WI38 (cell line): ENCODE data around the gene SLFN14.

Source experiments
- H3K4me3 ChIP-seq: 2 replicates; pipeline ENCODE4 v1.5.1; 2011; ENCODE audit warnings: low read depth, mild to moderate bottlenecking, control low read depth, low read length
- TF ChIP-seq, protein P1 (sequence below): IDR thresholded peaks from 2 replicates; pipeline ENCODE4 v1.5.1; 2012; ENCODE audit warnings: low read depth, mild to moderate bottlenecking, control low read depth, low read length

SLFN14 gene

DNA sequence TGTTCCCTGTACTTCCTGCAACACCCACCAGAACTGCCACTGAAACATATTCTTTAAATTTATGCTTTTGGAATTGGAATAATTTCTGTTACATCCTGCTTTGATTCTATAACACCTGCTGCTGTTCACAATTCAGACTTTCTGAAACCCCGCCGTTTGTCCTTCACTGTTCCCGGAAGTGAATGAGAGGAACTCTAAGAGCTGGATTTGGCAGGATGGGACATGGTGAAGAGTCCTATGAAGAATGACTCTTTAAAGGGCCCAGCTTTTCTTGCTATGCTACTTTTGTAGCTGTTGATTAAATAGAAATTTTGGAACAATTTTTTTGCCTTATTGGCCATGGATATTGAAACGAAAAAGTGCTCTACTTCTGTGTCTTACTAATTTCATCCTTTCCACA is 35.5 kb upstream of the SLFN14 start:
- no peak overlapping the region for H3K4me3 ChIP-seq
- TF ChIP-seq, protein P1, sequence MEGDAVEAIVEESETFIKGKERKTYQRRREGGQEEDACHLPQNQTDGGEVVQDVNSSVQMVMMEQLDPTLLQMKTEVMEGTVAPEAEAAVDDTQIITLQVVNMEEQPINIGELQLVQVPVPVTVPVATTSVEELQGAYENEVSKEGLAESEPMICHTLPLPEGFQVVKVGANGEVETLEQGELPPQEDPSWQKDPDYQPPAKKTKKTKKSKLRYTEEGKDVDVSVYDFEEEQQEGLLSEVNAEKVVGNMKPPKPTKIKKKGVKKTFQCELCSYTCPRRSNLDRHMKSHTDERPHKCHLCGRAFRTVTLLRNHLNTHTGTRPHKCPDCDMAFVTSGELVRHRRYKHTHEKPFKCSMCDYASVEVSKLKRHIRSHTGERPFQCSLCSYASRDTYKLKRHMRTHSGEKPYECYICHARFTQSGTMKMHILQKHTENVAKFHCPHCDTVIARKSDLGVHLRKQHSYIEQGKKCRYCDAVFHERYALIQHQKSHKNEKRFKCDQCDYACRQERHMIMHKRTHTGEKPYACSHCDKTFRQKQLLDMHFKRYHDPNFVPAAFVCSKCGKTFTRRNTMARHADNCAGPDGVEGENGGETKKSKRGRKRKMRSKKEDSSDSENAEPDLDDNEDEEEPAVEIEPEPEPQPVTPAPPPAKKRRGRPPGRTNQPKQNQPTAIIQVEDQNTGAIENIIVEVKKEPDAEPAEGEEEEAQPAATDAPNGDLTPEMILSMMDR = no peak

DNA sequence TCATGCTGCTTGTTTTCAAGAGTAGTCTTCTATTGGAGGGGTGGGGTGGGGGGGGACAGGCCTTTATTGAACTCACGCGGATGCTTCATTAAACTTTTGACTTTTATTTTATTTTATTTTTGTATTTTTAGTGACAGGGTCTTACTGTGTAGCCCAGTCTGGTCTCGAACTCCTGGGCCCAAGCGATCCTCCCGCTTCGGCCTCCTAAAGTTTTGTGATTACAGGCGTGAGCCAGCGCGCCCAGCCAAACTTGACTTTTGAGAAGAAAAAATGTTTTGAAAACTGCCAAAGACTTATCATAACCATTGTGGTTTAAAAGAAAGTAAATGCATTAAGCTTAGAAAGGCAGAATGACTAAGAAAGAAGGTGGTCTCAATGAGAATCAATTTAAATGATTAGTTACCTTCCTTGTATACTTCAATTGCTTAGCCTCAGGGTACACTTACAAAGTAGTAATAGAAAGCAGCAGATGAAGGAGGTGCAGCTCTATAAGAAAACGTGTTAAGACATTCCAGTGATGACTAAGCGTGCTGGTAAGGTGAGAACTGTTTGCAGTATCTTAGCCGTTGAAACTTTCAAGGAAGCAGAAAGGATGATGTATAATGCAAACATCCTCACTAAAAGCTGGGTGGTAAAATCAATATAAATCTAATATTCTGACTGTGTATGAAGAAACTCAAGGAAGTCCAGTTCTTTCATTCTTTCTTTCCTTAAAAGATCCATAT is 27.7 kb upstream of the SLFN14 start:
- H3K4me3 ChIP-seq = peak overlapping the region; percentile 76

DNA sequence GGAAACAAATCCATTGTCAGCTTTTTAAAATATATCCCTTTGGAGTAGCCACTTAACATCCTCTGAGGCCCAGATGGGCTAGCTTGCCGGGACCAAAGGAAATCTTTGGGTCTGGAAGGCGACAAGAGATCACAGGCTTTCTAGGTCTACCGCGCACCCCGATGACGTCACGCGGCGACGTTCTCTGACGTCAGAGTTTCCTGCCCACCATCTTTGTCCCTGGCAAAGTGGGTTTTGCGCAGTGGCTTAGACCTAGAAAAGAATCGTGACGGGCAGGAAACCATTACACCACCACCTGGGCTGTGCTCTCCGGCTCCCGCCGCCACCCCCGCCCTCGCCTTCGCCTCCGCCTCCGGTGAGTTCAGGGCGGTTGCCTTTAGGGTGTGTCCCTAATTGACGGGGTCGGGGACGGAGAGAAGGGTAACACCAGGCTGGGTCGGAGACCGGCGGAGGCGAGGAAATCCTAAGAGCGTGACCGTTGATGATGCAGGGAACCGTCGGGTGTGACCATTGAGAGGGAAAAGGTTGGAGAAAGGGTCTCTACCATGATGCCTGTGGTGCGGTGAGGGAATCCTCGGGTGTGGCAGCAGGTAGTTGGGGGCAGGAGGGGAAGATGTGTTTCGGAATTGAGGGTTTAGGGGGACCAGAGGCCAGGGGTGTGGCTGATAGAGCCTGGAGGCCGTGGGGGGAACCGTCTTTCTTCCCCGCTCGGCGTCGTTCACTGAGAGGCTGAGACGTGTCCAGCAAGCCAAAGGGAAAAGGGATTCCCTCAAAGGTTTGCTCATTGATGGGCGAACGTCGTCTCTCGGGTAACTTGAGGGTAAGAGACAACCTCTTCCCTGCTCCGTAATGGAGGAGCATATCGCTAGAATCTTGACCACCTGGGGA is 26.7 kb upstream of the SLFN14 start, which contains the start of gene AP2B1:
AP2B1 (plus strand) TSS at position 249 of the 888 bp plus-strand sequence. CDS start 6,709 bp downstream, outside the sequence.
- TF ChIP-seq, protein P1 = no peak
- peak within 1 kb of the TSS; percentile 76 for H3K4me3 ChIP-seq

More for the DNA sequence above, 27.7 kb upstream of the SLFN14 start:
- TF ChIP-seq, protein P1 = no peak

DNA sequence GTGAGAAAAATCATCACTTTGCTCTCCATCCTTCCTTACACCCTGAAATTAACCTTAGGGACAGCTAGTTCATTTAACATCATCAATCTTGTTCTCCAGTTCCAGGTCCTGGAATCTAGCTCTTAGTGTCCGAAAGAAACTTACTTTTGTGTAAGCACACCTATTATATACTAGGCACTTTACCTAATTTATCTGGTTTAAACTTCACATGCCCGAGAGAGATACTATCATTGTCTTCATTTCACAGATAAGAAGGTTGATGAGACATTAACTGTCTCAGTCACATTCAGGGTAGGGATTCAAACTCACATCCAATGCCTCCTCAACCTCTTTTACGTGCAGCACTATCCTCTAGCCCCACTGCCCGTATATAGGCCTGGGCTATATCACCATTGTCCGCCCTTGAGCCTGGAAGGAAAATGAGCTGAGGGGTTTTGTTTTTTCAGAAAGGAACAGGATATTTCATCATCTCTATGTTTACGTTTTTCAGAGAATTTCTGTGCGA is 26.0 kb upstream of the SLFN14 start:
- TF ChIP-seq, protein P1 = no peak
- H3K4me3 ChIP-seq = peak overlapping the region; percentile 76

DNA sequence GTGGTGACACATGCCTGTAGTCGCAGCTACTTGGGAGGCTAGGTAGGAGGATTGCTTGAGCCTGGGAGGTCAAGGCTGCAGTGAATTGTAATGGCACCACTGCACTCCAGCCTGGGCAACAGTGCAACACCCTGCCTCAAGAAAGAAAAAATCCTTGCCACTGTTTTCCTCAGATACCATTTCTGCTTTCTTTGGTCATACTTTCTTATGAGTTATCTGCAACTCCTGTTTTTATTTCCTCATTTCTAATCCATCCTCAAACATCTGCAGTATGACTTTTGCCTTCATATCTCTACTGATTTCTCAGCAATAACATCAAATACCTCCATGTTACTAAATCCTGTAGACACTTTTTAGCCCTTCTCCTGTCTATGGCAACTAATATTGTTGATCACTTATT is 23.4 kb upstream of the SLFN14 start:
- no peak overlapping the region for H3K4me3 ChIP-seq
- TF ChIP-seq, protein P1 = no peak

DNA sequence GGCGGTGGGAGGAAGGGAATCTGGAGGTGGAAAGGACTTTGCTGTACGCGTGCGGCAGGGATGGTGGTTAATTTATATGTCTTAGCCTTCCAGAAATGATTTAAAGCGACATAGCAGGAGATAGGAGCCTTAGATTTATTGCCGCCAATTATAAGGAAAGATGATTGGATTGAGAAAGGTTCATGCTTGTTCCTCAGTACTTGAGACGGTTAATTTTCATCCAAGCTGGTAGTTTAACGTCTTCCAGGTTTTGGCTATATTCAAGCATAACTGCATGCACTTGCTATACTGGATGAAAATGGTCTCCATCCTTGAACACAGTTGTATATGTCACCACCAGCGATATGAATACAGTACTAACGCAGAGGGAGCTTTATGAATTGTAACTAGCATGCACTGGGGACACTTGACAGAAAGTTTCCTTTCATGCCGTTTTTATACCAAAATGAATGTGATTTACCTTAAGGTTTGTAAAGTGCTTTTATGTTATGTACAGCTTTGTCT is 18.4 kb upstream of the SLFN14 start:
- peak overlapping the region; percentile 89 for H3K4me3 ChIP-seq

More for the DNA sequence above, 18.4 kb upstream of the SLFN14 start:
- TF ChIP-seq, protein P1 = no peak
